Gastrocnemius medialis (tissue), 4 donors: Measurements from ENCODE around the gene DNAAF5. TPM values are rescaled to one million over a fixed set of nuclear protein-coding genes. Genes with fewer than 3 reads are reported as not detected.

ENCODE experiments used
- ATAC-seq, 2 donors: fragments of 150-250 bp; one replicate each; pipeline ENCODE4 v1.9.1; 2016
- DNase-seq, 2 donors: peaks; one replicate each; pipeline ENCODE4 v3.0.0-alpha.2; 2019
- H3K27ac ChIP-seq, 4 donors: fragments of 200-600 bp; sonication (generic); 1 replicate in 1 of 4; 2 replicates in 3 of 4; pipeline ENCODE4 v1.5.1; 2016 to 2018; ENCODE audit warnings: mild to moderate bottlenecking in 2 of 4, moderate library complexity in 1 of 4
- H3K27me3 ChIP-seq, 3 donors: fragments of 200-600 bp; sonication (generic) in 2 of 3; 1 replicate in 1 of 3; 2 replicates in 2 of 3; pipeline versions ENCODE4 v1.5.1 to v1.6.0; 2016 to 2019; ENCODE audit warnings: mild to moderate bottlenecking in 1 of 3, moderate library complexity in 1 of 3
- H3K36me3 ChIP-seq, 2 donors: fragments of 200-600 bp; sonication (generic) in 1 of 2; one replicate each; pipeline ENCODE4 v1.5.1; 2017 to 2018
- H3K4me1 ChIP-seq, 2 donors: fragments of 200-600 bp; sonication (generic) in 1 of 2; one replicate each; pipeline ENCODE4 v1.5.1; 2016 to 2017; ENCODE audit warnings: mild to moderate bottlenecking in 2 of 2
- H3K4me3 ChIP-seq, 4 donors: fragments of 200-600 bp; sonication (generic) in 3 of 4; 1 replicate in 1 of 4; 2 replicates in 3 of 4; pipeline ENCODE4 v1.5.1; 2016 to 2019; ENCODE audit warnings: mild to moderate bottlenecking in 2 of 4
- H3K9me3 ChIP-seq, 3 donors: fragments of 200-600 bp; sonication (generic) in 2 of 3; 1 replicate in 1 of 3; 2 replicates in 2 of 3; pipeline ENCODE4 v1.5.1; 2016 to 2019
- CTCF ChIP-seq, 5 experiments: fragments of 450-650 bp in 3 of 5; fragments of 200-600 bp in 2 of 5; sonication (generic) in 2 of 5; IDR thresholded peaks in 4 of 5; conservative IDR thresholded peaks in 1 of 5; 1 replicate in 4 of 5; 2 replicates in 1 of 5; pipeline ENCODE4 v1.5.1; 2016 to 2019; ENCODE audit warnings: antibody characterized with exemption in 5 of 5, mild to moderate bottlenecking in 3 of 5, moderate library complexity in 3 of 5
- POLR2A ChIP-seq, 2 donors: fragments of 450-650 bp; IDR thresholded peaks; one replicate each; pipeline ENCODE4 v1.6.1; 2017; ENCODE audit warnings: antibody characterized with exemption in 2 of 2, mild to moderate bottlenecking in 2 of 2, moderate library complexity in 2 of 2
- in situ Hi-C, 4 donors: fragments of 200-750 bp; cut with MboI; loops; one replicate each; pipeline versions ENCODE4 v1.15.0 to v1.8.0; 2017; ENCODE audit warnings: low sequenced_read_pairs in 4 of 4
- intact Hi-C: fragments of 100-400 bp; cut with DNase I; formaldehyde crosslinking; loops from one replicate; pipeline ENCODE4 v1.15.1; 2023; ENCODE audit warnings: low total_unique reads
- total RNA-seq, 4 donors: library from RNA; depleted of rRNA; stranded (reverse); fragments of >200 nt; gene quantifications; one replicate each; pipeline versions ENCODE4 v1.1.0 to v1.2.3, GENCODE V29; 2016

Gene DNAAF5
- total RNA-seq, 4 donors from 2014 or later: 22.4 to 36.2 (median 30.6) TPM

- H3K4me1 ChIP-seq: peaks cover 8 to 11% of the 10 kb centered on the region in 2 donors
- H3K27me3 ChIP-seq: no peaks in the 10 kb centered on the region
- no peak for DNase-seq
- H3K27ac ChIP-seq: no peak overlapping the region
- H3K36me3 ChIP-seq: no peaks in the 10 kb centered on the region
- no peak for TF ChIP-seq POLR2A (IDR thresholded peaks at IDR 0.05)
- no peak for TF ChIP-seq CTCF (IDR thresholded peaks at IDR 0.05 in 4 of 5, conservative IDR thresholded peaks at IDR 0.05 in 1 of 5)
- H3K9me3 ChIP-seq: no peaks in the 10 kb centered on the region
- H3K4me3 ChIP-seq: no peak overlapping the region
- no peak for ATAC-seq
- in situ Hi-C loops: no loop called here
- intact Hi-C loops: no loop called here
These were observed 4.8 kb upstream of the DNAAF5 start for GRCh38 chr7:721619-722248.

- Histone ChIP-seq H3K4me3 (no peak overlapping the region), H3K4me1 (peaks cover 14 to 21% of the 10 kb centered on the region in 2 donors), H3K9me3 (no peaks in the 10 kb centered on the region), H3K27me3 (no peaks in the 10 kb centered on the region), H3K27ac (no peak overlapping the region), H3K36me3 (no peaks in the 10 kb centered on the region)
- TF ChIP-seq POLR2A (IDR thresholded peaks at IDR 0.05) (no peak), CTCF (IDR thresholded peaks at IDR 0.05 in 4 of 5, conservative IDR thresholded peaks at IDR 0.05 in 1 of 5) (no peak)
- in situ Hi-C loops (no loop called here), intact Hi-C loops (no loop called here)
- no peak for ATAC-seq
- no peak for DNase-seq
These were observed 3.0 kb upstream of the DNAAF5 start for GRCh38 chr7:723541-723940.

- Histone ChIP-seq H3K4me1 (peaks cover 14 to 21% of the 10 kb centered on the region in 2 donors), H3K27me3 (no peaks in the 10 kb centered on the region), H3K9me3 (no peaks in the 10 kb centered on the region), H3K4me3 (no peak overlapping the region), H3K36me3 (no peaks in the 10 kb centered on the region), H3K27ac (no peak overlapping the region)
- intact Hi-C loops (no loop called here), in situ Hi-C loops (no loop called here)
- DNase-seq (no peak), ATAC-seq (no peak)
- TF ChIP-seq POLR2A (IDR thresholded peaks at IDR 0.05) (no peak), CTCF (IDR thresholded peaks at IDR 0.05 in 4 of 5, conservative IDR thresholded peaks at IDR 0.05 in 1 of 5) (no peak)
These were observed 2.2 kb upstream of the DNAAF5 start for GRCh38 chr7:724298-724697.

GRCh38 chr7:725223-726005 is 1.1 kb upstream of the DNAAF5 start:
- Histone ChIP-seq H3K9me3 (no peaks in the 10 kb centered on the region), H3K4me1 (peaks cover 15 to 27% of the 10 kb centered on the region in 2 donors), H3K27me3 (no peaks in the 10 kb centered on the region), H3K27ac (no peak overlapping the region), H3K4me3 (peak overlapping the region; percentile 66 to 80 (median 76)), H3K36me3 (no peaks in the 10 kb centered on the region)
- TF ChIP-seq CTCF (IDR thresholded peaks at IDR 0.05 in 4 of 5, conservative IDR thresholded peaks at IDR 0.05 in 1 of 5) (no peak), POLR2A (IDR thresholded peaks at IDR 0.05) (no peak)
- in situ Hi-C loops (no loop called here), intact Hi-C loops (no loop called here)
- no peak for DNase-seq
- no peak for ATAC-seq
